AG04449 (cell line): Measurements from ENCODE around the gene TRAK1.

ENCODE experiments used
- CTCF ChIA-PET: fragments of 350-600 bp; formaldehyde crosslinking; extraction: SDS; loops from one replicate; lab custom pipeline; 2021; ENCODE audit warnings: antibody characterized with exemption; lab: Yijun Ruan, JAX
- POLR2A ChIA-PET: fragments of 400-600, 350-600 bp; formaldehyde crosslinking; extraction: SDS; loops from one replicate; lab custom pipeline; 2020; ENCODE audit warnings: antibody characterized with exemption, inconsistent platforms; lab: Yijun Ruan, JAX
- DNase-seq: peaks from one replicate; pipeline ENCODE4 v3.0.0-alpha.2; 2010; ENCODE audit warnings: low read depth, low spot score
- H3K4me3 ChIP-seq: 2 replicates; pipeline ENCODE4 v1.5.1; 2011; ENCODE audit warnings: low read depth, mild to moderate bottlenecking, control low read depth, low read length
- TF ChIP-seq, protein P1 (sequence below): IDR thresholded peaks from one replicate; pipeline ENCODE4 v1.5.1; 2011; ENCODE audit warnings: mild to moderate bottlenecking, moderate library complexity, low read length, control low read depth, inconsistent platforms; ENCODE audit not compliant: insufficient read depth; ENCODE audit errors: missing control alignments

Gene TRAK1

DNA sequence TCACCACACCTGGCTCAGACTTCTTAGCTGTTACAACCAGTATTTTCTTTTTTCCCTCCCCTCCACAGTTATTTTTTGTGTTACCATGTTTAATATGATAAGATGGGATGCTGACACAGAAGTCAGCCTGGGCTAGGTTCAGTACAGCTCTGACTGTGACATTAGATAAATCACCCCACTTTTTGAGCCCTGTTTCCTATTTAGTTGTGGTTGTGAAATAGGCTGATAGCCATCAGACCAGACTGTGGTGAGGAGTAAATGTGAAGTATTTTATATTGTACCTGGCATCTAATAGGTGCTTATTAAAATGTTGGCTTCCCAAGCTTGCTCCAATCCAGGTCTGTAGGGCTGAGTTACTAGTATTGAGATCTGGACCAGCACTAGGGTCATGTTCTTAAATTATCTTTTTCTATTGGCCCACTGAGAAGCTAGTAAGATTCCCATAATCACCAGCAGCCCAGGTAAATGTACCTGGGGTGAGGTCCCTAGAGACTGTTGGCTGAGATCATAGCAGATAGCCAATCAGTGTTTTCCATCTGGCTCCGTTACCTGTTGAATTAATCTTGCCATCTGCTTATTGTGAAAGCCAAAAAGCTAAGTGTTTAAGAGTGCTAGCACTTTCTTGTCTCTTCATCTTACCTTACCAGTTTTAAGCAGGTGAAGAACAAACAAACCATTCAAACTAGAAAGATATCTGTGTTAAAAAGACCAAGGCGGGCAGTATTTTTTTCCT, 113.9 kb downstream of the TRAK1 start:
- DNase-seq = no peak
- TF ChIP-seq, protein P1, sequence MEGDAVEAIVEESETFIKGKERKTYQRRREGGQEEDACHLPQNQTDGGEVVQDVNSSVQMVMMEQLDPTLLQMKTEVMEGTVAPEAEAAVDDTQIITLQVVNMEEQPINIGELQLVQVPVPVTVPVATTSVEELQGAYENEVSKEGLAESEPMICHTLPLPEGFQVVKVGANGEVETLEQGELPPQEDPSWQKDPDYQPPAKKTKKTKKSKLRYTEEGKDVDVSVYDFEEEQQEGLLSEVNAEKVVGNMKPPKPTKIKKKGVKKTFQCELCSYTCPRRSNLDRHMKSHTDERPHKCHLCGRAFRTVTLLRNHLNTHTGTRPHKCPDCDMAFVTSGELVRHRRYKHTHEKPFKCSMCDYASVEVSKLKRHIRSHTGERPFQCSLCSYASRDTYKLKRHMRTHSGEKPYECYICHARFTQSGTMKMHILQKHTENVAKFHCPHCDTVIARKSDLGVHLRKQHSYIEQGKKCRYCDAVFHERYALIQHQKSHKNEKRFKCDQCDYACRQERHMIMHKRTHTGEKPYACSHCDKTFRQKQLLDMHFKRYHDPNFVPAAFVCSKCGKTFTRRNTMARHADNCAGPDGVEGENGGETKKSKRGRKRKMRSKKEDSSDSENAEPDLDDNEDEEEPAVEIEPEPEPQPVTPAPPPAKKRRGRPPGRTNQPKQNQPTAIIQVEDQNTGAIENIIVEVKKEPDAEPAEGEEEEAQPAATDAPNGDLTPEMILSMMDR = no peak
- POLR2A ChIA-PET = no interaction called here
- H3K4me3 ChIP-seq = no peak overlapping the region
- CTCF ChIA-PET = interaction anchor here (1.3 to 4.4 kb wide), 3 partner anchors 10 to 24 kb away, joined by 5 to 35 read pairs (median 8); no protein-coding TSS in a partner anchor

DNA sequence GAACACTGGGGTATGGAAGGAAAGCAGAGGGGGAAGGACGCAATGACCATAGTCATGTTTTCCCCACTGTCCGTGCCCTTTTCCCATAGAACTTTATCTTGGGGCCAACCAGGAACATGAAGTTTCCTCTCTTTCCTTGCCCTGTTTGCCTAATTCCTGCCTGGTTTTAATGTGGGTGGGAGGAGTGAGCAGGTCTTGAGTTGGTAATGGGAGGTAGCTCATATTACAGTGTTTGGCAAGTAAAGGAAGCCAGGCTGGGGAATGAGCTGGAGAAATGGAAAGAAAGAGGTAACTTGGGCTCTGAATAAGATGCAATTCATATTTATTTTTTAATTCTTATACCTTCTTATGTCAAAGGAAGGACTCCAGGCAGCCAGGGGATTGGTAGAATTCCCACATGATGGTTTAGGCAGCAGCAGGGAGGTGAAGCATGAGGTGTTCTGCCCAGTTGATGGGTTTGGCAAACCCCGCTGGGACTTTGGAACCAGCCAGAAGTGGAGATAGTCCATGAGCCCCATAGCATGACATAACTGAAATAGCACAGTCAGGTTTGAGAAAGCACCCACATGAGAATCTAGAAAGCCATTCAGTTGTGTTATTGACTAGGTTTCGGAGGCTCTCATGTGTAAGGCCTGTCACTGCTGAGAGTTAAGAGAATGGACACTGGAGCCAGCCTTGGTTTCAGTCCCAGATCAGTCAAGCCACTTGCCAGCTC, 114.8 kb downstream of the TRAK1 start:
- TF ChIP-seq, protein P1 = no peak
- no peak for DNase-seq
- ChIA-PET CTCF (interaction anchor here (1.3 to 4.4 kb wide), 3 partner anchors 9 to 23 kb away, joined by 5 to 35 read pairs (median 8); no protein-coding TSS in a partner anchor), POLR2A (no interaction called here)
- H3K4me3 ChIP-seq = no peak overlapping the region

DNA sequence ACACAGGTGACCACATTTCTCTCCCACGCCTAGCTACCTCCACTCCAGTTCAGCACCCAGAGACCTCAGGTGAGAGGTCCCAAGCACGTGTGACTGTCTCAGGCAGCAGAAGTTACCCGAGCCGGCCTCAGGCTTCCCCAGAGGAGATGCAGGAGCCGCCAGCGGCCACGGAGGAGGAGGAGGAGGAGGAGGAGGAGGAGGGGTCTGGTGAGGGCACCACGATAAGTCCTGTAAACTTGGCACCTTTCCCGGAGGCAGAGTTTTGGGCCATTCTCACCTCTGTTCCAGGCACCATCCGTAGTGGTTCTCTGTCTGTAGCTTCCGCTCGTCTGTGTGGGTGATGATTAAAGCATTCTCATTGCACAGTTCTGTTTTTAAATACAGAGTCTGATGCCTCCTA, 118.8 kb downstream of the TRAK1 start:
- CTCF ChIA-PET = interaction anchor here (1.2 to 3.2 kb wide), 4 partner anchors 11 to 110 kb away, joined by 4 to 26 read pairs (median 6); no protein-coding TSS in a partner anchor
- TF ChIP-seq, protein P1 = no peak
- POLR2A ChIA-PET = interaction anchor here (0.6 kb wide), 2 partner anchors 13 to 25 kb away, joined by 3 to 4 read pairs; no protein-coding TSS in a partner anchor
- no peak overlapping the region for H3K4me3 ChIP-seq
- DNase-seq = no peak

DNA sequence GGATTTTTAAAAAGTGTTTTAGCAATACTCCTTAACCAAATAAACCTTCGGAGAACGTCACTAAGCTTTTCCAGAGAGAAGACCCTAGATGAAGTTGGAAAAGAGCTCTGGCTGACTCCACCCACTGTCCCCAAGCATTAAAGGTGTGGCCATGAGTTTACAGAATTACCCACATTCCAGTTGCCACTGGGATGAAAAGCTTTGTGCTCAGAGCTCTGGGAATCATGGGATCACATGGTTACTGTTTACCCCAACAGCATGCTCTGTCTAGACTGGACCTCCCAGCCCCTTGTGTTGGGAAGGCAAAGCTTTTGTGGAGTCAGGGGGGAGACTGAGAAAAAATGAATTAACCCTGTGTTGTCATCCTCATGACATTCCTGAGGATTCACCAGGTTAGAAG, 119.6 kb downstream of the TRAK1 start:
- H3K4me3 ChIP-seq = no peak overlapping the region
- ChIA-PET POLR2A (interaction anchor here (0.6 kb wide), 1 partner anchor 12 kb away, joined by 3 read pairs; no protein-coding TSS in a partner anchor), CTCF (interaction anchor here (0.6 to 3.3 kb wide), 7 partner anchors 10 to 309 kb away, joined by 3 to 26 read pairs (median 6); no protein-coding TSS in a partner anchor)
- DNase-seq = no peak
- TF ChIP-seq, protein P1 = no peak

DNA sequence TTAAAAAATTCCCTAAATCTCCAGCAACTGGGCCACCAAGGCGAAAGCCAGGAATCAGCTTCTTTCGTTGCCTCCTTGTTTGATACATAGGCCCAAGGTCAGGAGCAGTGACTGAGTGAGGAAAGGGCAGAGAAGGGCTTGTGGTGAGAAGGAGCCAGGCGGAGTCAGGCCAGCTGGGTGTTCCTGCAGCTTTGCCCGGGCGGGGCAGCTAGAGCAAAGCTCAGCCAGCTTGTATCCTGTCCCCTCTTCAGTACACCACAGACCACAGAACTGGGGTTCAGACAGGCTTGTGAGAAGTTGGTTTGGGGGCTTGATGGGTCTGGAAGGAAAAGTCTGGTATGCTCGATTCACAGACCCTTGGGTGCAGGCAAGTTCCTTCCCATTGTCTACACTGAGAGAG, 122.3 kb downstream of the TRAK1 start:
- no peak for DNase-seq
- no peak overlapping the region for H3K4me3 ChIP-seq
- ChIA-PET CTCF (interaction anchor here (0.6 to 3.3 kb wide), 4 partner anchors 13 to 23 kb away, joined by 3 to 17 read pairs (median 5); no protein-coding TSS in a partner anchor), POLR2A (no interaction called here)
- TF ChIP-seq, protein P1 = no peak
